HG03460 (cell line): ENCODE measurements around the gene PEMT.
A peak's percentile ranks its signal among the peaks of the same experiment; 100 is the strongest.
"Not testable (repeated sequence)": the region's sequence is repeated elsewhere in the genome, so short reads cannot be mapped to it uniquely, and the experiment has no call there.

ENCODE experiments used
- ATAC-seq: cut with Tn5 transposase; IDR thresholded peaks from one replicate; pipeline ENCODE4 v1.9.1; 2021; ENCODE audit not compliant: unreplicated experiment

The PEMT gene, protein sequence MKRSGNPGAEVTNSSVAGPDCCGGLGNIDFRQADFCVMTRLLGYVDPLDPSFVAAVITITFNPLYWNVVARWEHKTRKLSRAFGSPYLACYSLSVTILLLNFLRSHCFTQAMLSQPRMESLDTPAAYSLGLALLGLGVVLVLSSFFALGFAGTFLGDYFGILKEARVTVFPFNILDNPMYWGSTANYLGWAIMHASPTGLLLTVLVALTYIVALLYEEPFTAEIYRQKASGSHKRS

GRCh38 chr17:17591355-17592298, at the start of gene PEMT:
TSS of gene PEMT (minus strand) at chr17:17591708. CDS start at chr17:17591626, 82 bp downstream.
- ATAC-seq: peak; percentile 92

GRCh38 chr17:17639661-17640270, 48.3 kb upstream of the PEMT start:
- not testable (repeated sequence) for ATAC-seq

DNA sequence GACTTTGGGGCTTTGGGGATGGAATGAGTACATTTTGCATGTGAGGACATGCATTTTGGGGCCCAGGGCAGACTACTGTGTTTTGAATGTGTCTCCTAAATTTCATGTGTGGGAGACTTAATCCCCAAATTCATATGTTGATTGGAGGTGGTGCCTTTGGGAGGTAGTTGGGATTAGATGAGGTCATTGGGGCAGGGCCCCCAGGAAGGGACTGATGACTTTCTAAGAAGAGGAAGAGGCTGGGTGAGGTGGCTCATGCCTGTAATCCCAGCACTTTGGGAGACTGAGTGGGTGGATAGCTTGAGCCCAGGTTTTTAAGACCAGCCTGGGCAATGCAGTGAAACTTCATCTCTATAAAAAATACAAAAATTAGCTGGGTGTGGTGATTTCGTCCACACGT, 47.0 kb upstream of the PEMT start:
- ATAC-seq: no peak

DNA sequence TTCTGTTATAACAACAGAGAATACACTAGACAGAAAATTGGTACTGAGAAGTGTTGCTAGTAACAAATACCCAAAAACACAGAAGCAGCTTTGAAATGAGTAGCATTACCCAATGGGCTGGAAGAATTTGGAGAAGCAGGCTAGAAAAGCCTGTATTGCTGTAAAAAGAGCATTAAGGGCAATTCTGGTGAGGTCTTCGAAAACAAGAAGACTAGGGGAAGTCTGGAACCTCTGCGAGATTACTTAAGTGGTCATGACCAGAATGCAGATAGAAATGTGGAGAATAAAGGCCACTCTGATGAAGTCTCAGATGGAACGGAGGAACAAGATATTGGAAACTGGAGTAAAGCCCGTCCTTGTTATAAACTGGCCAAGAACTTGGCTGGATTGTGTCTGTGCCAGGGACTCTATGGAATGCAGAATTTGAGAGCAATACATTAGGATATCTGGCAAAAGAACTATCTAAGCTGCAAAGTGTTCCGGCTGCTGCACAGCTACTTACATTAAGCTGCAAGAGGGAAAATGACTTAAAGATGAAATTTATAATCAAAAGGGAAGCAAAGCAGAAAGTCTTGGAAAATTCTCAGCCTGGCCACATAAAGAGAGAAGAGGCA, 44.9 kb upstream of the PEMT start:
- no peak for ATAC-seq

GRCh38 chr17:17635537-17636271, 44.2 kb upstream of the PEMT start:
- ATAC-seq: not testable (repeated sequence)

DNA sequence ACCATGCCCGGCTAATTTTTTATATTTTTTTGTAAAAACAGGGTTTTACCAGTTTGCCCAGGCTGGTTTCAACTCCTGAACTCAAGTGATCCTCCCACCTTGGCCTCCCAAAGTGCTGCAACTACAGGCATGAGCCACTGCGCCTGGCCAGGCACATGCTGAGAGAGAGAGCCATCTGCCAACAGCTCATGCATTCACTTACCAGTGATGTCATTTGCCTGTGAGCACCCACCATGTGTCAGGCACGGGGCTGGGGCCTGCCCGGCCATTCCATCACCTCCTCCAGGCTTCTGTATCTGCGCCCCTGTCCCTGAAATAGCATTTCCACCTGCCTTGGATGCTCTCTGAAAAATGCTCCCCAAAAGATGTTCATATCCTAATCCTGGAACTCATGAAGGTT, 43.6 kb upstream of the PEMT start:
- ATAC-seq: no peak

DNA sequence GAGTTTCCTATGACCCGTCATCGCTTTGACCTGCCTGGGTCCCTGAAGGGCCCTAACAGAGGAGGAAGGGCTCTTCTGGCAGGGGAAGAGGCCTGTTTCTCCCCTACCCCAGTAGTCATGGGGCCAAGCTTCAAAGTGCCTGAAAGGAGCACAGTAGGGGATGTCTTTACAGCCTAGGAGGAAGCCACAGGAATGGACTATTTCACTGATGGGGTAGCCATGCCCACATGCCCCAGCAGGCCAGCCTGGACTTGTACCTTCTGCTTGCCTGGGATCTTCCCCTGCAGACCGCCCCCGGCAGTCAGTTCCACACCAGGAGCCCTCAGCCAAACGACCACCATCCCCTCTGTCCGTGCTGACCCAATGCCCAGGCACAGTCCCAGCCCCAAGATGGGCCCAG, 41.8 kb upstream of the PEMT start:
- no peak for ATAC-seq

GRCh38 chr17:17632690-17633089, 41.2 kb upstream of the PEMT start:
- ATAC-seq: not testable (repeated sequence)

- no peak for ATAC-seq
Observed at GRCh38 chr17:17628388-17629008, 37.0 kb upstream of the PEMT start.

DNA sequence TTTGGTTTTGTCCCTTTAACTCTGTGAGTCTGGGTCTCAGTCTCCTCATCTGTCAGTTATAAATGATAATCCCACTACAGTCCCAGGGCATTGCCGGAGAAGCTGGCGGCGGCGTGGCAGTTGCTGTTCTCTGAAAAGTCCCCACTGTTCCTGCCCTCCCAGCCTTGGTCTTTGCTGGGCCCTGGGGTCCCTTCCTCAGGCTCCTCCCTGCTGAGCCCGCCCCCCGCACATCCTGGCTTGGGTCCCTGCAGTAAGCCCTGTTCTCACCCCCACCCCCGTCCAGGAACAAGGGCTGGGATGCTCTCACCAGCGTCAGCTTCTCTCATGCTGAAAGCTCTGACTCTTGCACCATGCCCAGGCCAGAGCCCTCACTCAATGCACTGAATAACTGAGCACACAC, 35.3 kb upstream of the PEMT start:
- ATAC-seq: no peak

DNA sequence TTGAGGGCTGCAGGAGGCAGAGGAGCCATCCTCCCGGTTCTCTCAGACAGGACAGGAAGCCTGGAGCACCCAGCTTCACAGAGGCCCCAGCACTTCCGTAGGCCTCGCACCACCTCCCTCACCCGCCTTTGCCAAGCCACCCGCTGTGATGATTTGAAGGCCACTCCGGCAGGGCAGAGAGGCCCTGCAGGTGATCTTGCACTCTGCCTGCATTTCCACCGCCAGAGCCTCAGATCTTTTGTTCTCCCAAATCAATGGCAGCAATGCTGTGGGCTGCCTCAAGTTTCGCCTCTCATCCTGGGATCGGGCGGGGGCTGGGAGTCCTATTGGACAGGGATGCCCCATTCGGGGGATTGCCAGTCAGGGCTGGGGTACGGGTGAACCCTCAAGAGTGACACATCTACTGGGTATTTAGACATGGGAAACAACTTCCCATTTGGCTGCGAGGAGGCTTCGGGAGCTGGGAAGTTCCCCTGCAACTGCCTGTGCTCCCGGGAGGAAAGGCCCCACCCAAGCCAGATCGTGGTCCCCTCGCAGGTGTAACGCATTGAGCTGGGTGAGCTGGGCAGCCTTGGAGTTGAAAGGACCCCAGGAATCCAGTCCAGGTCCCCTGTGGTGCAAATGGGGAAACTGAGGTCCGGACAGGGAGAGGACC, 34.8 kb upstream of the PEMT start:
- no peak for ATAC-seq

GRCh38 chr17:17624741-17625140, 33.2 kb upstream of the PEMT start:
- ATAC-seq: no peak

DNA sequence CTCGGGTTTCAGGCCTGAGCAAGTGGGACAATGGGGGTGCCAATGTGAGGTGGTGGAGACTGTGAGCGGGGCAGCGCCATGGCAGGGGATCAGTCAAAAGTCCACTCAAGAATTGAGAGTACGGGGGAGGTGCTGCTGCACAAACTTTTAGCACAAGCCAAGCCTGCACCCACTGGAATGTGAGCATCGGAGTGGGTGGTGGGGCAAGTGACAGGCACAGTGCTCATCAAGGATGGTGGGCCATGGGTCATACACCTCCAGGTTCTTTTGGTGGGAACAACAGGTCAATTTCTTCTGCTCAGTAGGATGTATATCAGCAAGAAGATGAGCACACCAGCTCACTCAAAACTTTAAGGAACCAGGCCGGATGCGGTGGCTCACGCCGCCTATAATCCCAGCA, 32.4 kb upstream of the PEMT start:
- no peak for ATAC-seq

GRCh38 chr17:17621254-17621653, 29.7 kb upstream of the PEMT start:
- ATAC-seq: no peak

GRCh38 chr17:17613708-17614114, 22.2 kb upstream of the PEMT start:
- ATAC-seq: no peak

DNA sequence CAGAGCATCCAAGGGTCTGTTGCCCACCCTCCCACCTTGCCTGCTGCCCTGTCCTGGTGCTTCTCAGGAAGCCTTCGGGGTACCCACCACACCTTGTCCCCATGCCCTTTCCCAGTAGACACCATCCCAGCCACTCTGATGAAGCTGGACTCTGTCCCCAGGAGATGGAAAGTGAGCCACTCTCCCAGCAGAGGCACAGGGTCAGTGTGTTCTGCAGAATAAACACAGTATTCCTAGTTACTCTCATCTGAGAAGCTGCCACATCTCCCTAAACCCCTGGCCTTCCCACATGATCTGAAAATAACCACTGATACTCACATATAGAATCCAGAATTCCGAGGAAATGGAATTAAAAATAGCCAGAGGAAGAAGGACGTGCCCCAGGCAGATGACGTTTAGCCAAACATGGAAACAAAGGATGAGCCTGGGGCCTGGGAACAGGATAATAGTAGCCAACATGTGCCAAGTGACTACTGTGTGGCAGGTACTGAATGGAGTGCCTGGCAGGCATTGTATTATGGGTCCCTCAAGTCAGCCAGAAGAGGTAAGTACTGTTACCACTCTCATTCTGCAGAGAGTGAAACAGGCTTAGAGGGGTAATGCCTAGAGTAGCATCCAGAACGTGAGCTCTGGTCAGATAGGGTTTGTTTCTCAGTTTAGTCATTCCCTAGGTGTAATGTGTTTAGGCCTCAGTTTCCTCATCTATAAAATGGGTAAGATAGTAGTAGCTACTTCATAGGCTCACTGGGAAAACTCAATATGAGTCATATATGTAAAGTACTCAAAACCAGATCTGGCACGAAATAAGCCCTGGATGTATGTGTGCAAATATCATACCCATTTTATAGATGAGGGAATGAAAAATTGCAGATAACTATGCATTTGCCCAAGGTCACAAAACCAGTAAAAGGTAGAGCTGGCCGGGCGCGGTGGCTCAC, 20.8 kb upstream of the PEMT start:
- ATAC-seq: no peak

DNA sequence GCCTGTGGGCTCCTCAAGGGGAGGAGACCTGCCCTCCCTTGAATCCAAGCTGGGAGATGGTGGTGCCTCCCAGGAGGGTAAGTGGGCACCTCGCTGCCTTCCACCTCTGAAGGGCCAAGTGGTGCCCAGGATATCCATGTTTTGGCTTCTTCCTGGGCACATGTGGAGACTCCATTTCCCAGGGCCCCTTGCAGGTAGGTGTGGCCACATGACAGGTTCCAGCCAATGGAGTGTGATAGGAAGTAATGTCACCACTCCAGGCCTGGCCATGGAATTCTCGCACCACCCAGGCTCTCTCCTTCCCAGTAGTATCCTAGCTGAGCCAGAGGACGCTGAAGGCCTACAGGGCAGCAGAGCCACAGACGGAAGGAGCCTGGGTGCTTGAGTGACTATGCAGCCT, 17.6 kb upstream of the PEMT start:
- ATAC-seq: no peak

DNA sequence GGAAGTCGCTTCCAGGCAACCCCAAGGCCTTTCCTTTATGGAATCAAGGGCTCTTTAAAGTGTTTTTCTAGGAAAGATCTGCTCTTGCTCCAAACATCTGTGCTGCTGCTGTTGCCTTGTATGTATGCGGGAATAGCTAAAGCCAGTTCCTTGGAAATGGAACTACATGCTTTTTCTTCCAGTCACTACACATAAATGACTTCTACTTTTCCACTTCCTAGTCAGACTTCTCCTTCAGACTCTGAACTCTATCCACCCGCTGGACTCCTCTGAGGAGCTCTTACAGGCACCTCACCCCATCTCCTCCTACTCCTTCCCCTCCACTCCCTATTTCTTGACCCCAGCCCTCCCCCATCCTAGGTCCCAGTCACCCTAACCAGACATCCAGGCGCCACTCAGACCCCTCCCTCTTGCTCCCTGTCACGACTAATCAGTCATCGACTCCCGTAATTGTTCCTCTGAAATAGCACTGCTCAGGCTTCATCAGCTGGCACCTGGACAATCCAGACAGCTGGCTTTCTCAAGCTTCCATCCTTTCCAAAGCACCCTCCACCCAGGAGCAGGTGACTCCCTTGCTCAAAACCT, 15.0 kb upstream of the PEMT start:
- ATAC-seq: no peak
